ENCODE measurements around the gene CAV2.

Gene CAV2

GRCh38 chr7:116487907-116488521, 11.5 kb upstream of the CAV2 start:
- no peak for TF ChIP-seq ZFX (IDR thresholded peaks at IDR 0.05)
- no peak for TF ChIP-seq CTCF (conservative IDR thresholded peaks at IDR 0.05)
- no peak overlapping the region for H3K27ac ChIP-seq

- H3K27ac ChIP-seq: no peak overlapping the region
- TF ChIP-seq ZFX (IDR thresholded peaks at IDR 0.05): no peak
- no peak for TF ChIP-seq CTCF (conservative IDR thresholded peaks at IDR 0.05)
These were observed 9.2 kb upstream of the CAV2 start for GRCh38 chr7:116490351-116490750.

GRCh38 chr7:116491887-116492653, 7.5 kb upstream of the CAV2 start:
- TF ChIP-seq CTCF (conservative IDR thresholded peaks at IDR 0.05): no peak
- TF ChIP-seq ZFX (IDR thresholded peaks at IDR 0.05): no peak
- no peak overlapping the region for H3K27ac ChIP-seq

- H3K27ac ChIP-seq: no peak overlapping the region
- no peak for TF ChIP-seq CTCF (conservative IDR thresholded peaks at IDR 0.05)
- TF ChIP-seq ZFX (IDR thresholded peaks at IDR 0.05): no peak
These were observed 6.9 kb upstream of the CAV2 start for GRCh38 chr7:116492654-116493109.

- TF ChIP-seq CTCF (conservative IDR thresholded peaks at IDR 0.05) (no peak), ZFX (IDR thresholded peaks at IDR 0.05) (no peak)
- H3K27ac ChIP-seq: no peak overlapping the region
These were observed 6.1 kb upstream of the CAV2 start for GRCh38 chr7:116493449-116493848.

GRCh38 chr7:116494472-116494871, 5.1 kb upstream of the CAV2 start:
- TF ChIP-seq ZFX (IDR thresholded peaks at IDR 0.05) (no peak), CTCF (conservative IDR thresholded peaks at IDR 0.05) (no peak)

GRCh38 chr7:116495736-116496135, 3.8 kb upstream of the CAV2 start:
- no peak for TF ChIP-seq ZFX (IDR thresholded peaks at IDR 0.05)
- TF ChIP-seq CTCF (conservative IDR thresholded peaks at IDR 0.05): no peak
- no peak overlapping the region for H3K27ac ChIP-seq

More at GRCh38 chr7:116494472-116494871, 5.1 kb upstream of the CAV2 start:
- H3K27ac ChIP-seq: no peak overlapping the region
